Measurements from ENCODE around the gene HS6ST1.

DNA sequence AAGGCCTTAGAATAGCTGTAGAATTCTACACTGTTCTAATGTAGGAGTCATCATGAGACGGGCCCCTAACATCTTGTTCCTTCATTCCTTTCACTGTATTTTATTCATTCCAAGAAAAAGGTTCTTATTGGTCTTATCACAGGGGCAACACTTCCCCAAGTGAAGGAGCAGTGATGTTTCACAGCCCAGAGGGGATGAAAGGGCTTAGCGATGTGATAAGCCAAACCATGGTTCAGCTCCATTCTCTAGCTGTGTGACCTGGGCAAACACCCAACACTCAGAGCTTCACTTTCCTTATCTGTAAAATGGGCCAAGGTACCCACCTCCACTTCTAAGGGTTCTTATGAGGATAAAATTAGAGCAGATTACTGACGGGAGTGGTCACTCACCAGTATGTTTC, 25.4 kb upstream of the HS6ST1 start:
- TF ChIP-seq, protein P1, sequence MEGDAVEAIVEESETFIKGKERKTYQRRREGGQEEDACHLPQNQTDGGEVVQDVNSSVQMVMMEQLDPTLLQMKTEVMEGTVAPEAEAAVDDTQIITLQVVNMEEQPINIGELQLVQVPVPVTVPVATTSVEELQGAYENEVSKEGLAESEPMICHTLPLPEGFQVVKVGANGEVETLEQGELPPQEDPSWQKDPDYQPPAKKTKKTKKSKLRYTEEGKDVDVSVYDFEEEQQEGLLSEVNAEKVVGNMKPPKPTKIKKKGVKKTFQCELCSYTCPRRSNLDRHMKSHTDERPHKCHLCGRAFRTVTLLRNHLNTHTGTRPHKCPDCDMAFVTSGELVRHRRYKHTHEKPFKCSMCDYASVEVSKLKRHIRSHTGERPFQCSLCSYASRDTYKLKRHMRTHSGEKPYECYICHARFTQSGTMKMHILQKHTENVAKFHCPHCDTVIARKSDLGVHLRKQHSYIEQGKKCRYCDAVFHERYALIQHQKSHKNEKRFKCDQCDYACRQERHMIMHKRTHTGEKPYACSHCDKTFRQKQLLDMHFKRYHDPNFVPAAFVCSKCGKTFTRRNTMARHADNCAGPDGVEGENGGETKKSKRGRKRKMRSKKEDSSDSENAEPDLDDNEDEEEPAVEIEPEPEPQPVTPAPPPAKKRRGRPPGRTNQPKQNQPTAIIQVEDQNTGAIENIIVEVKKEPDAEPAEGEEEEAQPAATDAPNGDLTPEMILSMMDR (IDR thresholded peaks at IDR 0.05; ENCODE audit: extremely low read depth in 1 of 2, insufficient read depth in 1 of 2, low read depth in 1 of 2, low read length in 2 of 2): no peak
- TF ChIP-seq, protein P2, sequence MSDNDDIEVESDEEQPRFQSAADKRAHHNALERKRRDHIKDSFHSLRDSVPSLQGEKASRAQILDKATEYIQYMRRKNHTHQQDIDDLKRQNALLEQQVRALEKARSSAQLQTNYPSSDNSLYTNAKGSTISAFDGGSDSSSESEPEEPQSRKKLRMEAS (IDR thresholded peaks at IDR 0.05; ENCODE audit: insufficient read depth, insufficient read length): no peak
- no peak for TF ChIP-seq EZH2 (IDR thresholded peaks at IDR 0.05; ENCODE audit: borderline replicate concordance, low read depth, low read length, severe bottlenecking)
- no peak for TF ChIP-seq POLR2A (IDR thresholded peaks at IDR 0.05; ENCODE audit: low read depth, low read length)
